Activated CD4-positive, alpha-beta T cell treated with anti-CD3 and anti-CD28 coated beads, Interleukin-2, Interleukin-6, amounts not matched to agents 100 ng/mL and 50 ng/mL, durations not matched to agents 16 hours and 8 hours (primary cell): Measurements from ENCODE around the gene MROH2A.
"Not testable (repeated sequence)": the region's sequence is repeated elsewhere in the genome, so short reads cannot be mapped to it uniquely, and the experiment has no call there.

Experiments used
- DNase-seq: peaks from one replicate; pipeline ENCODE4 v3.0.0-alpha.2; 2020

Gene MROH2A

DNA sequence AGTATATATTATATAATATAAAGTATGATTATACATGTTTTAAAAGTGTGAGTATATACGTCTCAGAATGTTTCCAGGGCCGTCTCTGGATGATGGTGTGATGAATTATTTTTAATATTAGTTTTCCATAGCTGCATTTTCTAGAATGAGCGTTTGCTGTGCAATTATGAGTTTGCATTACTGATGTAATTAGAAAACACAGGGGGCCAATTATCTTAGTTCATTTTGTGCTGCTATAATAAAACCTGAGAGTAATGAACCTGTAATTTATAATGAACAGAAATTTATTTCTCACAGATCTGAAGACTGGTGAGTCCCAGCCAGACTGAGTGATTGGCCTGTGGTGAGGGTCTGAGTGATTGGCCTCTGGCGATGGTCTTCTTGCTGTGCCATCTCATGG, 80.2 kb downstream of the MROH2A start:
- DNase-seq, result no peak

- DNase-seq, result no peak
Measured at GRCh38 chr2:233862261-233862768, 84.2 kb downstream of the MROH2A start.

- no peak for DNase-seq
Measured at GRCh38 chr2:233865838-233866237, 87.7 kb downstream of the MROH2A start.

GRCh38 chr2:233866479-233866878, 88.3 kb downstream of the MROH2A start:
- no peak for DNase-seq

GRCh38 chr2:233867993-233868532, 89.9 kb downstream of the MROH2A start, which contains the start of gene MSL3B:
TSS of gene MSL3B (minus strand) at chr2:233868386.
- peak; percentile 68 for DNase-seq

DNA sequence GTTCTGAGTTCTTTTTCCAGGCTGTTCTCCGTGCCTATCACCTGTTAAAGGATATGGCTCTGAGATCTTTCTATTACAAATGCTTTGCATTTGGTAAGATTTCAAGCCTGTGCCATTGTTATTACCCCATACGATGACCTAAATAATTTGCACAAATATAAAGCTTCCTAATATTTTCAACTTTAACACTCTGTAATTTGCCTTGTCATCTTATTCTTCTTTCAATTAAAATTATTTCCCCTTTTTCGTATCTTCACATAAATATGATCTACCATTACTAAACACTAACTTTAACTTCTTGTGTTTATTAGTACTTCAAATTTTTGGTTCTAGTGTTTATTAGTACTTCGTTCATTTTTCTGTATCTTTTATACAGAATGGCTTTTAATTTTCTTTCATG, 93.3 kb downstream of the MROH2A start:
- no peak for DNase-seq

DNA sequence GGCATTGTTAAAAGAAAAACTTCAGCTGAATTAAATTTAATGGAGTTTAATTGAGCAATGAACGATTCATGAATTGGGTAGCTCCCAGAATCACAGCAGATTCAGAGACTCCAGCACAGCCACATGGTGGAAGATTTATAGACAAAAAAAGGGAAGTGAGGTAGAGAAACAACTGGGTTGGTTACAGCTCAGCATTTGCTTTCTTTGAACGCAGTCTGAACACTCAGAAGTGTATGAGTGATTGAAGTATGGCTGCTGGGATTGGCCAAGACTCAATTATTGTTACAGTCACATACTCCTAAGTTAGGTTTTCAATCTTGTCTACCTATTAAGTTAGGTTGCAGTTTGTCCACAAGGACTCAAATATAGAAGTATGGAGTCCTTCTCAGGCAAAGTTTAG, 94.0 kb downstream of the MROH2A start:
- not testable (repeated sequence) for DNase-seq

DNA sequence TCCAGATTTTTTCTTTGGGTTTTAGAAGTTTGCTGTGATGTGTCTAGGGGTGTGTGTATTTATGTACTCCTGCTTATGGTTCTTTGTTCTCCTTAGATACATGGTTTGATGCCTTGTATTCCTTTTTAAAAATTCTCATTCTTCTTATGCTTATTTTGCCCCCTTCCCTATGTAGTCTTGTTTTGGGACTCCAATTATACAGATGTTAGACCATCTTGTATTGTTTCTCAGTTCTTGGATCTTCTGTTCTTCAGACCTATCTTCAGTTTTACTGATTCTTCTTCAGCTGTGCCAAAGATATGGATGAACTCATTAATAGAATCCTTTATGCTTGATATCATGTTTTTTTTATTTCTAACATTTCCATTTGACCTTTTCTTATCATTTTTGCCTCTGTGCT, 104.2 kb downstream of the MROH2A start:
- DNase-seq, result no peak
